H9 (cell line): ENCODE measurements around the gene AP4S1. TPM values are rescaled to one million over a fixed set of nuclear protein-coding genes. Genes with fewer than 3 reads are reported as not detected.
A peak's percentile ranks its signal among the peaks of the same experiment; 100 is the strongest.

Source experiments
- DNase-seq: peaks from one replicate; pipeline ENCODE4 v3.0.0-alpha.2; 2017
- H2AFZ ChIP-seq: one replicate; pipeline ENCODE4 v1.6.1; 2013; ENCODE audit warnings: mild to moderate bottlenecking, low read length, control low read depth, moderate library complexity
- H2AK5ac ChIP-seq: 2 replicates; pipeline ENCODE4 v1.6.1; 2013; ENCODE audit warnings: low read length, control low read depth, mixed read lengths; ENCODE audit not compliant: insufficient read length
- H2BK120ac ChIP-seq: one replicate; pipeline ENCODE4 v1.6.1; 2013; ENCODE audit warnings: low read depth, mild to moderate bottlenecking, low read length, control low read depth, inconsistent platforms; ENCODE audit not compliant: poor library complexity, severe bottlenecking
- H2BK12ac ChIP-seq: 2 replicates; pipeline ENCODE4 v1.6.1; 2013; ENCODE audit warnings: low read length, control low read depth, mixed read lengths, low read depth; ENCODE audit not compliant: insufficient read length
- H2BK15ac ChIP-seq: 2 replicates; pipeline ENCODE4 v1.6.1; 2013; ENCODE audit warnings: low read depth, low read length, control low read depth
- H2BK20ac ChIP-seq: one replicate; pipeline ENCODE4 v1.6.1; 2013; ENCODE audit warnings: low read depth, mild to moderate bottlenecking, low read length, control low read depth, inconsistent platforms; ENCODE audit not compliant: poor library complexity, severe bottlenecking
- H2BK5ac ChIP-seq: 2 replicates; pipeline ENCODE4 v1.6.1; 2013; ENCODE audit warnings: low read length, control low read depth, mixed read lengths; ENCODE audit not compliant: insufficient read length
- H3K14ac ChIP-seq: 2 replicates; pipeline ENCODE4 v1.6.1; 2013; ENCODE audit warnings: low read length, control low read depth; ENCODE audit not compliant: insufficient read depth
- H3K18ac ChIP-seq: 2 replicates; pipeline ENCODE4 v1.6.1; 2013; ENCODE audit warnings: low read depth, mild to moderate bottlenecking, mixed read lengths, low read length, control low read depth; ENCODE audit not compliant: insufficient read length
- H3K23ac ChIP-seq: 2 replicates; pipeline ENCODE4 v1.6.1; 2013; ENCODE audit warnings: low read length, control low read depth, mixed read lengths, low read depth; ENCODE audit not compliant: insufficient read length
- H3K23me2 ChIP-seq: 2 replicates; pipeline ENCODE4 v1.6.1; 2013; ENCODE audit warnings: low read depth, mild to moderate bottlenecking, mixed read lengths, low read length, control low read depth; ENCODE audit not compliant: insufficient read length, poor library complexity, severe bottlenecking
- H3K27ac ChIP-seq: 2 replicates; pipeline ENCODE4 v1.5.1; 2013; ENCODE audit warnings: low read length, control low read depth, mixed read lengths, low read depth; ENCODE audit not compliant: insufficient read length
- H3K27me3 ChIP-seq: 2 replicates; pipeline ENCODE4 v1.6.1; 2013; ENCODE audit warnings: low read length, control low read depth, inconsistent platforms; ENCODE audit not compliant: insufficient read depth
- H3K4ac ChIP-seq: 2 replicates; pipeline ENCODE4 v1.6.1; 2013; ENCODE audit warnings: low read depth, mild to moderate bottlenecking, control low read depth, inconsistent platforms, low read length, moderate library complexity
- H3K4me1 ChIP-seq: 2 replicates; pipeline ENCODE4 v1.6.1; 2013; ENCODE audit warnings: low read length, control low read depth, inconsistent platforms; ENCODE audit not compliant: insufficient read depth
- H3K4me2 ChIP-seq: 2 replicates; pipeline ENCODE4 v1.6.1; 2013; ENCODE audit warnings: low read length, control low read depth, mixed read lengths; ENCODE audit not compliant: insufficient read length, insufficient read depth
- H3K56ac ChIP-seq: 2 replicates; pipeline ENCODE4 v1.6.1; 2013; ENCODE audit warnings: low read depth, mild to moderate bottlenecking, mixed read lengths, low read length, control low read depth; ENCODE audit not compliant: insufficient read length
- H3K79me1 ChIP-seq: 2 replicates; pipeline ENCODE4 v1.6.1; 2013; ENCODE audit warnings: low read depth, mild to moderate bottlenecking, moderate library complexity, low read length, control low read depth, inconsistent platforms; ENCODE audit not compliant: insufficient read depth, poor library complexity, severe bottlenecking
- H3K79me2 ChIP-seq: 2 replicates; pipeline ENCODE4 v1.6.1; 2013; ENCODE audit warnings: low read length, control low read depth, inconsistent platforms; ENCODE audit not compliant: insufficient read depth
- H3K9ac ChIP-seq: 2 replicates; pipeline ENCODE4 v1.6.1; 2013; ENCODE audit warnings: low read length, control low read depth, mixed read lengths; ENCODE audit not compliant: insufficient read length; ENCODE audit errors: extremely low read depth
- H3K9me3 ChIP-seq: one replicate; pipeline ENCODE4 v1.6.1; 2013; ENCODE audit warnings: low read depth, low read length, inconsistent platforms; ENCODE audit not compliant: control insufficient read depth
- H3T11ph ChIP-seq: one replicate; pipeline ENCODE4 v1.6.1; 2013; ENCODE audit warnings: mild to moderate bottlenecking, low read length, control low read depth, inconsistent platforms
- H4K20me1 ChIP-seq: one replicate; pipeline ENCODE4 v1.6.1; 2013; ENCODE audit not compliant: control insufficient read depth, insufficient read length, insufficient read depth
- H4K5ac ChIP-seq: 2 replicates; pipeline ENCODE4 v1.6.1; 2013; ENCODE audit warnings: low read depth, mild to moderate bottlenecking, mixed read lengths, low read length, control low read depth; ENCODE audit not compliant: insufficient read length
- H4K8ac ChIP-seq: replicated peaks from 2 replicates; pipeline ENCODE4 v1.6.1; 2013; ENCODE audit warnings: low read length, control low read depth, mixed read lengths, low read depth; ENCODE audit not compliant: insufficient read length
- H4K91ac ChIP-seq: 2 replicates; pipeline ENCODE4 v1.6.1; 2013; ENCODE audit warnings: low read depth, mild to moderate bottlenecking, moderate library complexity, mixed read lengths, low read length, control low read depth; ENCODE audit not compliant: insufficient read length
- H3K27ac Mint-ChIP-seq, 3 experiments: 2 replicates in 2 of 3; 3 replicates in 1 of 3; pipeline ENCODE4 v1.8.0; 2020 to 2021; ENCODE audit warnings: mixed read lengths in 3 of 3, mild to moderate bottlenecking in 1 of 3, moderate library complexity in 1 of 3
- H3K27me3 Mint-ChIP-seq: 2 replicates; pipeline ENCODE4 v1.8.0; 2021; ENCODE audit warnings: low read depth, mild to moderate bottlenecking, moderate library complexity, mixed read lengths
- H3K36me3 Mint-ChIP-seq, 3 experiments: 2 replicates in 2 of 3; 3 replicates in 1 of 3; pipeline ENCODE4 v1.8.0; 2020 to 2021; ENCODE audit warnings: low read depth in 3 of 3, mixed read lengths in 3 of 3; ENCODE audit not compliant: insufficient read depth in 1 of 3
- H3K4me1 Mint-ChIP-seq, 2 experiments: 2 replicates each; pipeline ENCODE4 v1.8.0; 2020; ENCODE audit warnings: mixed read lengths in 2 of 2
- H3K4me3 Mint-ChIP-seq, 2 experiments: 2 replicates in 1 of 2; 3 replicates in 1 of 2; pipeline ENCODE4 v1.8.0; 2020 to 2021; ENCODE audit warnings: mild to moderate bottlenecking in 2 of 2, mixed read lengths in 2 of 2, moderate library complexity in 1 of 2
- H3K9me3 Mint-ChIP-seq, 2 experiments: 2 replicates in 1 of 2; 3 replicates in 1 of 2; pipeline ENCODE4 v1.8.0; 2020; ENCODE audit warnings: mild to moderate bottlenecking in 2 of 2, mixed read lengths in 2 of 2, moderate library complexity in 1 of 2
- CTCF ChIP-seq: fragments of 200-600 bp; sonication (generic); conservative IDR thresholded peaks from 3 replicates; pipeline ENCODE4 v1.8.0; 2021; ENCODE audit warnings: antibody characterized with exemption, mild to moderate bottlenecking
- WGBS: extraction: QIAGEN DNeasy Blood & Tissue Kit; methylation state at CpG from one replicate; pipeline ENCODE4 v1.1.7; 2013; ENCODE audit warnings: missing lambda C conversion rate, low lambda C conversion rate, mixed read lengths; ENCODE audit not compliant: insufficient read length; ENCODE audit errors: extremely low coverage; 5-methylcytosine and 5-hydroxymethylcytosine counted together
- total RNA-seq: library from RNA; stranded (reverse); gene quantifications from 2 replicates; pipeline ENCODE4 v1.2.1, GENCODE V29; 2021

Gene AP4S1
- total RNA-seq, 1 experiment from 2014 or later = 13.7 TPM

DNA sequence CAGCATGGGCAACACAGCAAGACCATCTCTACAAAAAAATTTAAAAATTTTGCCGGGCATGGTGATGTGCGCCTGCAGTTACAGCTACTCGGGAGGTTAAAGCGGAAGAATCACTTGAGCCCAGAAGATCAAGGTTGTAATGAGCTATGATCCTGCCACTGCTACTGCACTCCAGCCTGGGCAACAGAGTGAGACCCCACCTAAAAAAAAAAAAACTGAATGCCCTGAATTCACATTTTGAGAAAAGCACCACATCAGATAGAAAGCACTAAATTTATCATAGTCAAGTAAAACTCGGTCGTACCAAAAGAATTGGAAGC lies 24.1 kb upstream of the AP4S1 start:
- Mint-ChIP-seq H3K9me3 (peaks cover 8 to 12% of the 10 kb centered on the region in 2 experiments; a peak in 2 of 5 replicates), H3K4me3 (no peak overlapping the region), H3K27me3 (no peaks in the 10 kb centered on the region), H3K4me1 (peaks cover 52 to 66% of the 10 kb centered on the region in 2 experiments), H3K36me3 (peaks cover 6 to 35% (median 25%) of the 10 kb centered on the region in 3 experiments; a peak in 6 of 7 replicates), H3K27ac (peak overlapping the region; percentile 20 to 81 (median 76); a peak in 5 of 7 replicates)
- no peak overlapping the region for H3K4me2 ChIP-seq
- H3K18ac ChIP-seq = no peak overlapping the region
- no peak for DNase-seq
- no peak overlapping the region for H3K27ac ChIP-seq
- no peak overlapping the region for H2BK12ac ChIP-seq
- peaks cover 7% of the 10 kb centered on the region for H3K4me1 ChIP-seq
- H4K5ac ChIP-seq = no peak overlapping the region
- no peak overlapping the region for H3T11ph ChIP-seq
- no peaks in the 10 kb centered on the region for H3K27me3 ChIP-seq
- no peak overlapping the region for H2BK5ac ChIP-seq
- no peak overlapping the region for H3K4ac ChIP-seq
- no peaks in the 10 kb centered on the region for H4K20me1 ChIP-seq
- no peak overlapping the region for H3K56ac ChIP-seq
- H4K8ac ChIP-seq = no peak overlapping the region
- TF ChIP-seq CTCF = no peak
- H2BK20ac ChIP-seq = no peak overlapping the region
- H2AK5ac ChIP-seq = no peak overlapping the region
- H3K14ac ChIP-seq = no peak overlapping the region
- H3K9ac ChIP-seq = no peak overlapping the region
- no peaks in the 10 kb centered on the region for H3K23me2 ChIP-seq
- H2BK120ac ChIP-seq = no peak overlapping the region
- no peak overlapping the region for H2AFZ ChIP-seq
- H3K79me2 ChIP-seq = peaks cover 19% of the 10 kb centered on the region; the same call in 1 of the 2 replicates
- no peak overlapping the region for H3K23ac ChIP-seq
- no CpG with 5 or more reads among the region's 6 CpGs for WGBS
- H4K91ac ChIP-seq = no peak overlapping the region
- H3K9me3 ChIP-seq = no peaks in the 10 kb centered on the region
- no peak overlapping the region for H2BK15ac ChIP-seq
- peaks cover 14% of the 10 kb centered on the region for H3K79me1 ChIP-seq
